ENCODE results near the gene BCR.

BCR gene

GRCh38 chr22:23210428-23211170, 30.3 kb downstream of the BCR start:
- no peak overlapping the region for H3K4me3 ChIP-seq (ENCODE audit: low read depth, low read length)
- no peak for TF ChIP-seq CTCF (IDR thresholded peaks at IDR 0.05; ENCODE audit: low read depth, low read length)
- no peak for DNase-seq (ENCODE audit: low read depth, low spot score)
- in situ Hi-C loops (cut with HindIII; ENCODE audit: low sequenced_read_pairs): no loop called here

GRCh38 chr22:23211622-23212021, 31.3 kb downstream of the BCR start:
- no peak overlapping the region for H3K4me3 ChIP-seq (ENCODE audit: low read depth, low read length)
- no peak for TF ChIP-seq CTCF (IDR thresholded peaks at IDR 0.05; ENCODE audit: low read depth, low read length)
- in situ Hi-C loops (cut with HindIII; ENCODE audit: low sequenced_read_pairs): no loop called here
- no peak for DNase-seq (ENCODE audit: low read depth, low spot score)

GRCh38 chr22:23212061-23213021, 32.0 kb downstream of the BCR start:
- TF ChIP-seq CTCF (IDR thresholded peaks at IDR 0.05; ENCODE audit: low read depth, low read length): no peak
- in situ Hi-C loops (cut with HindIII; ENCODE audit: low sequenced_read_pairs): no loop called here
- no peak for DNase-seq (ENCODE audit: low read depth, low spot score)
- no peak overlapping the region for H3K4me3 ChIP-seq (ENCODE audit: low read depth, low read length)

- TF ChIP-seq CTCF (IDR thresholded peaks at IDR 0.05; ENCODE audit: low read depth, low read length): no peak
- no peak overlapping the region for H3K4me3 ChIP-seq (ENCODE audit: low read depth, low read length)
- in situ Hi-C loops (cut with HindIII; ENCODE audit: low sequenced_read_pairs): no loop called here
- no peak for DNase-seq (ENCODE audit: low read depth, low spot score)
Measured at GRCh38 chr22:23213022-23213555, 32.8 kb downstream of the BCR start.

GRCh38 chr22:23213581-23214334, 33.4 kb downstream of the BCR start:
- in situ Hi-C loops (cut with HindIII; ENCODE audit: low sequenced_read_pairs): no loop called here
- DNase-seq (ENCODE audit: low read depth, low spot score): no peak
- H3K4me3 ChIP-seq (ENCODE audit: low read depth, low read length): no peak overlapping the region
- no peak for TF ChIP-seq CTCF (IDR thresholded peaks at IDR 0.05; ENCODE audit: low read depth, low read length)

GRCh38 chr22:23214398-23214797, 34.1 kb downstream of the BCR start:
- no peak for TF ChIP-seq CTCF (IDR thresholded peaks at IDR 0.05; ENCODE audit: low read depth, low read length)
- DNase-seq (ENCODE audit: low read depth, low spot score): no peak
- in situ Hi-C loops (cut with HindIII; ENCODE audit: low sequenced_read_pairs): no loop called here
- H3K4me3 ChIP-seq (ENCODE audit: low read depth, low read length): no peak overlapping the region
